LoVo (cell line): ENCODE results near the gene CEACAM8.
"Not testable (repeated sequence)": the region's sequence is repeated elsewhere in the genome, so short reads cannot be mapped to it uniquely, and the experiment has no call there.

Source experiments
- DNase-seq: peaks from one replicate; pipeline ENCODE4 v3.0.0-alpha.2; 2016; ENCODE audit warnings: low spot score

CEACAM8 gene

GRCh38 chr19:42542791-42543190, 51.9 kb downstream of the CEACAM8 start:
- no peak for DNase-seq

GRCh38 chr19:42540071-42540553, 54.6 kb downstream of the CEACAM8 start:
- no peak for DNase-seq

DNA sequence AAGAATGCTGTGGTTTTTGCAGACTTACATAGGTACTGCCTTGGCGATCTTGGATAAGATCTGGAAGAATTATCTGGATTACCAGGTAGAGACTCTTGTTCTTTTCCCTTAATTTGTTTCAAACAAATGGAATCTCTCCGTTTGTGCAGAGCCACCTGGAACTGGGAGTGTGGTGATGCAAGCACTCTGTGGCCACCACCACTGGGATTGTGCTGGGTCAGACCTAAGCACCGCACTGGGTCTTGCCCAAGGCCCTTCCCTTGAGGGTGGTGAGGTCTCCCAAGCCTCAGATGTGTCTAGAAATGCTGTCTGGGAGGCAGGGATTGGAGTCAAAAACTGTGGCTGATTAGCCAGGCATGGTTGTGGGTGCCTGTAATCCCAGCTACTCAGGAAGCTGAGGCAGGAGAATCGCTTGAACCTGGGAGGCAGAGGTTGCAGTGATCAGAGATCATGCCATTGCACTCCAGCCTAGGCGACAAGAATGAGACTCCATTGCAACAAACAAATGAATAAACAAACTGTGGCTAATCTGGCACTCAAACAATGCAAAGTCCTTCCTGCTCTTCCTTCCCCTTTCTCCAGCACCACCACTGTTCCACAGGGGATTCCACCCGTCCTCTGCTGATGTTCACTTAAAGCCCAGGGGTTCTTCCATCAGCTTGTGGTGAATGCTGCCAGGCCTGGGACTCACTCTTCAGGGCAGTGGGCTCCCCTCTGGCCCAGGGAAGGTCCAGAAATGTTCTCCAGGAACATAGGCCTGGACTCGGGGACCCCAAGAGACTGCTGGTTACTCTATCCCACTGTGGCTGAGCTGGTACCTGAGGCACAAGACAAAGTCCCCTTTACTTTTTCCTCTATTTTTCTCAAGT, 55.6 kb downstream of the CEACAM8 start:
- DNase-seq = no peak

DNA sequence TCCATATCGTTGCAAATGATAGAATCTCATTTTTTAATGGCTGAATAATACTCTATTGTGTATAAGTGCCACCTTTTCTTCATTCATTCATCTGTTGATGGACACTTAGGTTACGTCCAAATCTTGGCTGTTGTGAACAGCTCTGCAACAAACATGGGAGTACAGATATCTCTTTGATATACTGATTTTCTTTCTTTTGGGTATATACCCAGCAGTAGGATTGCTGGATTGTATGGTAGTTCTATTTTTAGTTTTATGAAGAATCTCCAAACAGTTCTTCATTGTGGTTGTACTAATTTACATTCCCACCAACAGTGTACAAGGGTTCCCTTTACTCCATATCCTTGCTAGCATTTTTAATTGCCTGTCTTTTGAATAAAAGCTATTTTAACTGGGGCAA, 59.4 kb downstream of the CEACAM8 start:
- not testable (repeated sequence) for DNase-seq

- DNase-seq = no peak
Observed at GRCh38 chr19:42534391-42534790, 60.3 kb downstream of the CEACAM8 start.

GRCh38 chr19:42532891-42533290, 61.8 kb downstream of the CEACAM8 start:
- no peak for DNase-seq

GRCh38 chr19:42531313-42531712, 63.4 kb downstream of the CEACAM8 start:
- DNase-seq = no peak
